8988T (cell line): ENCODE results near the gene EHD3.
"Not testable (repeated sequence)": the region's sequence is repeated elsewhere in the genome, so short reads cannot be mapped to it uniquely, and the experiment has no call there.

Experiments used
- DNase-seq: peaks from one replicate; pipeline ENCODE4 v3.0.0; 2011

Gene EHD3

GRCh38 chr2:31256611-31257382 lies 22.8 kb downstream of the EHD3 start:
- no peak for DNase-seq

- DNase-seq = no peak
These were observed 24.4 kb downstream of the EHD3 start for GRCh38 chr2:31258351-31258750.

DNA sequence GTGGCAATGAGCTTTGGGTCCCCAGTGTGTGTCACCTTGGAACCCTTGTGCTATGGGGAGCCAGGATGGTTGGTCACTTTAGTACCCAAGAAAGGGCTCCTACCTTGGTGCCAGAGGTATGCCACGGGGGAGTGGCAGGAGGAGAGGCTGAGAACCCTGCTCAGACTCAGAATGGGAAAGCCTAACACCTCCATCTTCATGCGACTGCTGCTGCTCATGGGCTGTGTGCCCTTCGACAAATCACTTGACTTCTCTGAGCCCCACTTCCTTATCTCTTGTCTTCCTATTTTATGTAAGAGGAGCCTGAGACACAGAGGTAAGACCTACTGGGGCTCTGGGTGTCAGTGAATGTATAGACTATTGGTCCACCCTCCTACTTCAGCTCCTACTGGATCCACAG lies 25.1 kb downstream of the EHD3 start:
- DNase-seq = no peak

- no peak for DNase-seq
These were observed 26.9 kb downstream of the EHD3 start for GRCh38 chr2:31260870-31261269.

GRCh38 chr2:31263636-31264190 lies 29.8 kb downstream of the EHD3 start:
- DNase-seq = no peak

- no peak for DNase-seq
These were observed 31.3 kb downstream of the EHD3 start for GRCh38 chr2:31265234-31265633.

GRCh38 chr2:31266804-31267203 lies 32.9 kb downstream of the EHD3 start:
- DNase-seq = no peak

DNA sequence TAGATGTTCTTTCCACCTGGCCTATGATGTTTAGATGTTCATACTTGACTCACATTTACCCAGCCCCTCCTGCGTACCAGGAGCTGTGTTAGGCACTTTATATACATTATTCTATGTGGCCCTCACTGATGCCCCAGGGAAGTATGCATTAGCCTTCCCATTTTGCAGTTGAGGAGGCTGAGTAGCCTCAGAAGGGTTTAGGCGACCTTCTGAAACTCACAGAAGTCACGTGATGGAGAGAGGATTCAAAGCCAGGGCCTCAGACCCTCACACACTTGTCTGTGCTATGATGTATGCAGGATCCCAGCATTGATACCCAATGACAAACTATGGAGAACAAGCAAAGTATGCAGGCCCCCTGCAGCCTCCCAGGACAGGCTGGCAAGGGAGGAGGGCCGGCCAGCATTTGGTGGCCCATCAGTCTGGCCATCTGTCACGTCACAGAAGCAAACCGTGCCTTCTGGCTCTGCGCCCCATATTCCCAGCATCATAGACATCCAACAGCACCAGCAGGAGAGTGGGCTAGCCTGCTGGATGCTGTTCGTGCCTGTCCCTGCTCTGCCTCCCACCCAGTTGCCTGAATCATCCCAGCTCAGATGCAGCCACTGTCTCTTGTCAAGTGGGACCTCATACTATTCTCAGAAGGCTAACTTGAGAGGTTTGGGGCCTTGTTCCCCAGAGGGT lies 33.6 kb downstream of the EHD3 start:
- DNase-seq = no peak

DNA sequence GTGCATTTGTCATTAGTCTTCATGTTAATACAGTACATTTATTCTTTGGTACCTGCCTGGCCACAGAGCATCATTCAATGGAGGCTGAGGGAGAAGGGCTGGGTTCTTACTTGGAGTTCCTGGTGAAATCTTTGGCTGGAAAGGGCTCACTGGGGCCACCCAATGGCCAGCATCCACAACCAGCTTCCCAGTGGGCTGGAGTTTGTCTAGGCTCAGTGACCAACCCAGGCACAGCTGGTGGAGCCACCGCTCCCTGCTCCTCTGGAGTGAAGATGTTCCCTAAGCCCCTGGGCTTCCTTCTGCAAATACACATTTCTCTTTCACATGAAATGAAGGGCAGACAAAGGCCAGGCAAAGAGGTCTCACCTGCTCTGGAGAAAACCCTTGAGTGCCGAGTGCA lies 34.4 kb downstream of the EHD3 start:
- DNase-seq = no peak

DNA sequence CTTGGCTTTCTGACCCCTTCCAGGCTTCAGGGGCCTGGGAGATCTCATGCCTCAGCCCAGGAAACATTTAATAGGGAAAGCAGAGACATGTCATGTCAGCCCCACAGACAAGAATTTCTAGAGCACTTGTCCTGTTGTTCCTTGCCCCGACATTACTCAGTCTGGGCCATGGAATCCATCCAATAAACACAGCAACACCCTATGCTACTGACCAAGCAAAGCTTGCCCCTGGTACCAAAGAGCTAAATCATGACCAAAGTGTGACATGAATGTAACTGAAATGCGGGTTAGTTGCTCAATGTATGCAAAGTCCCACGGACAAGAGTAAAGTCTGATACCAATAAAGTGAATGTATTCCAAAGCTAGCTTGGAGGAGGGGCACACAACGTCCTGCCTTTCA lies 35.1 kb downstream of the EHD3 start:
- no peak for DNase-seq

- DNase-seq = no peak
These were observed 36.2 kb downstream of the EHD3 start for GRCh38 chr2:31270131-31270530.

GRCh38 chr2:31270822-31271231 lies 36.9 kb downstream of the EHD3 start:
- DNase-seq = no peak

DNA sequence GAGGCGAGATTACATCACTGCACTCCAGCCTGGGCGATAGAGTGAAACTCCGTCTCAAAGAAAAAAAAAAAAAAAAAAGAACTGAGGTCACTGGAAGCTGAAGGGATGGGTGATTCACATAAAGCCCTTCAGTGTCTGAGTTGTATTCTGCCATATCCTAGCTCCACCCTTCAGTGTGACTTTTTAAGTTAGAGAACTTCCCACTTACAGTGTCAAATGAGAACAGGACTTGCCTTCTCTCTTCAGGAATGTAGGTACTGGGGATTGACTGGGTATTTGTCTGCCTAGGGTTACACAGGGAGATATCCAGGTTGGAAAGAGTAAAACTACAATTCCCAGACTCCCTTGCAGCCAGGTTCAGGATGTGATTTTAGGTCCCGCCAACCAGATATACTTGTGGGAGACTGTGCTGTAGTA lies 37.9 kb downstream of the EHD3 start:
- DNase-seq = no peak

GRCh38 chr2:31274401-31275075 lies 40.6 kb downstream of the EHD3 start:
- DNase-seq = no peak

DNA sequence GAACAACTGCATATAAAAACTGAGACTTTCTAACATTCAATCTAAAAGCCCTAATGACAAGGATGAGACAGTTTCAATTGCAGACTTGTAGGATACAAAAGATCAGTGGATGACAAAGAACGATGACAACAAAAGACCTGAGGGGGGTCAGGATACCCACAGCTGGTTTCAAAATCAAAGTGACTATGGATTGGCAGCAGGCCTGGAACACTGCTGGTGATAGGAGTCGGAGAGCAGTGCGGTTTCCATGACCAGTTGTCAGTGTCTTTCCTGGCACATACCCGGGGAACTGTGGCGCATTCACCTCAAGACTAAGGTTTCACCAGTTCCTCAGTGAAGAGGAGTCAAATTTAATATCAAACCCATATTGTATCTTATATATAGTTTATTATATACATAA lies 42.0 kb downstream of the EHD3 start:
- DNase-seq = no peak

DNA sequence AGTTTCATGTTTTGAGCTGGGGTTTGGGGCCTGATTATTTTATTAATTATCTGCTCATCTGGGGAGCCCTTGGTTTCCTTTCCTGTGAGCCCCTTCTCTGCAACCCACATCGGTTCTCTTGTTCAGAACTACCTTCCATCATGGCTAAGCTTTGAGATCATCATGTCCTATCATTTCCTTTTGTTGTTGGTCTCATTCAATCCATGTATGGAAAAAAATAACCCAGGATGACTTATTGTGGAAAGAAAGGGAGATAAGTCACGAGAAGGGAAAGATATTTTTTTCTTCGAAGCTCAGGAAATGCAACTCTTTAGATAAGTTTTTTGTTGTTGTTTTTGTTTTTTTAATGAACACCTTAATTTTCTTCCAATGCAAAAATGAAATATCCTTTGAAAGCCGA lies 43.7 kb downstream of the EHD3 start:
- DNase-seq = no peak

- no peak for DNase-seq
These were observed 48.7 kb downstream of the EHD3 start for GRCh38 chr2:31282634-31283033.

GRCh38 chr2:31283193-31283919 lies 49.4 kb downstream of the EHD3 start:
- not testable (repeated sequence) for DNase-seq

GRCh38 chr2:31284107-31284506 lies 50.2 kb downstream of the EHD3 start:
- DNase-seq = no peak

DNA sequence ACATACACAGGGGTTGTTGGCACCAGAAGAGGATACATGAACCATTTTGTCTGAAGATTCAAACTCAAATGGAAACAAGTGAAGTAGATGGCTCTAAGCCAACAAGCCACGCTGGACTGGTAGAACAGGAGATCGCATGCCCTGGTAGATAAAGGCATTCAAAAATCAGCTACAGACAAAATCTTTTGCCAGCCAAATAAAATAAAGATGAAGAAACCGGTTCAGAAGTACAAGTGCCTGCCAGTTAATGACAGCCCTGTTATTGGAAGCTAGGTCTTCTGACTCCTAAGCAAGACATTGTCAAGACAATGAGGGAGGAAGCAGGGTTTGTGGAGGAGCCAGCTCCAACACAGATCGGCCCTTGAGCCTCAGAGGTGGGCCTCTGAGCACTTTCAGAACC lies 52.3 kb downstream of the EHD3 start:
- DNase-seq = no peak

GRCh38 chr2:31286961-31287550 lies 53.1 kb downstream of the EHD3 start:
- DNase-seq = no peak

- no peak for DNase-seq
These were observed 53.7 kb downstream of the EHD3 start for GRCh38 chr2:31287654-31288053.

GRCh38 chr2:31294196-31294595 lies 60.2 kb downstream of the EHD3 start:
- DNase-seq = no peak
